Panc1 (cell line): ENCODE results near the gene HLA-DOA. TPM values are rescaled to one million over a fixed set of nuclear protein-coding genes. Genes with fewer than 3 reads are reported as not detected.

ENCODE experiments used
- ATAC-seq: fragments of 200-7000 bp; cut with Tn5 transposase; 2 replicates; pipeline ENCODE4 v1.9.1; 2020; ENCODE audit warnings: mild to moderate bottlenecking, moderate library complexity
- BruUV-seq: library from RNA; stranded (reverse); fragments of 400-500 nt; replicated peaks from 2 replicates; lab custom pipeline; 2021; lab: Mats Ljungman, UMichigan
- CTCF ChIA-PET: fragments of 300-600 bp; sonication (Branson Sonifier 250); formaldehyde crosslinking; loops from one replicate; lab custom pipeline; 2022; ENCODE audit warnings: antibody characterized with exemption; lab: Charles Lee
- POLR2A ChIA-PET: fragments of 300-600 bp; sonication (Branson Sonifier 250); formaldehyde crosslinking; loops from one replicate; lab custom pipeline; 2022; ENCODE audit warnings: antibody characterized with exemption; lab: Charles Lee
- DNase-seq: peaks from one replicate; pipeline ENCODE4 v3.0.0-alpha.2; 2010; ENCODE audit warnings: low read depth, low spot score
- H3K27ac ChIP-seq: 2 replicates; pipeline ENCODE4 v1.5.1; 2011; ENCODE audit warnings: mild to moderate bottlenecking, low read length, inconsistent platforms
- H3K27me3 ChIP-seq: fragments of 200-500 bp; sonication (Bioruptor generic); 2 replicates; pipeline ENCODE4 v1.6.0; 2014; ENCODE audit warnings: low read length, inconsistent platforms; ENCODE audit not compliant: control insufficient read depth, insufficient read depth
- H3K36me3 ChIP-seq: fragments of 200-500 bp; sonication (Bioruptor generic); 2 replicates; pipeline ENCODE4 v1.5.1; 2014; ENCODE audit warnings: inconsistent platforms, mild to moderate bottlenecking, low read length, moderate library complexity; ENCODE audit not compliant: control insufficient read depth, insufficient read depth
- H3K4me1 ChIP-seq: 2 replicates; pipeline ENCODE4 v1.5.1; 2011; ENCODE audit warnings: inconsistent platforms, mild to moderate bottlenecking, low read length, moderate library complexity; ENCODE audit not compliant: control insufficient read depth, insufficient read depth
- H3K4me3 ChIP-seq, 2 experiments: 2 replicates each; pipeline ENCODE4 v1.5.1; 2011 to 2012; ENCODE audit warnings: low read depth in 2 of 2, low read length in 2 of 2, mild to moderate bottlenecking in 2 of 2, inconsistent platforms in 1 of 2, moderate library complexity in 1 of 2
- H3K9me3 ChIP-seq: fragments of 200-500 bp; sonication (Bioruptor generic); 2 replicates; pipeline ENCODE4 v1.5.1; 2014; ENCODE audit warnings: low read depth, mild to moderate bottlenecking, inconsistent platforms, low read length, moderate library complexity; ENCODE audit not compliant: control insufficient read depth, insufficient read depth
- CTCF ChIP-seq: fragments of 450-650 bp; IDR thresholded peaks from 2 replicates; pipeline ENCODE4 v1.5.1; 2017; ENCODE audit warnings: mild to moderate bottlenecking
- POLR2AphosphoS5 ChIP-seq: IDR thresholded peaks from 2 replicates; pipeline ENCODE4 v1.6.1; 2012; ENCODE audit warnings: mild to moderate bottlenecking, low read depth, low read length, moderate library complexity
- REST ChIP-seq, 2 experiments: IDR thresholded peaks; 2 replicates each; pipeline ENCODE4 v1.6.1; 2011 to 2012; ENCODE audit warnings: low read depth in 2 of 2, control low read depth in 1 of 2, low read length in 1 of 2, mild to moderate bottlenecking in 1 of 2, moderate library complexity in 1 of 2; ENCODE audit not compliant: insufficient read depth in 1 of 2
- SIN3A ChIP-seq: IDR thresholded peaks from 2 replicates; pipeline ENCODE4 v1.6.1; 2012; ENCODE audit warnings: low read depth, mild to moderate bottlenecking, low read length, moderate library complexity, borderline replicate concordance; ENCODE audit not compliant: insufficient read depth
- TCF7L2 ChIP-seq: IDR thresholded peaks from 2 replicates; pipeline ENCODE4 v1.6.1; 2011; ENCODE audit warnings: mild to moderate bottlenecking, low read depth, low read length, inconsistent platforms
- in situ Hi-C: cut with HindIII; loops from 2 replicates; pipeline ENCODE4 v1.10.0; 2016; ENCODE audit warnings: low sequenced_read_pairs, low pct_unique_long_range_greater_than_20kb
- intact Hi-C: fragments of 100-400 bp; cut with micrococcal nuclease; formaldehyde crosslinking; loops from one replicate; pipeline ENCODE4 v1.10.0; 2022; ENCODE audit not compliant: unreplicated experiment
- total RNA-seq: library from RNA; stranded (reverse); gene quantifications from one replicate; pipeline ENCODE4 v1.2.1, GENCODE V29; 2021; ENCODE audit not compliant: unreplicated experiment

Gene HLA-DOA
- total RNA-seq, 1 experiment from 2014 or later, result 0.08 TPM

GRCh38 chr6:33013608-33014007 is 4.2 kb upstream of the HLA-DOA start:
- no peak for DNase-seq
- intact Hi-C loops (loop anchor here (10.0 kb wide), 2 partner anchors 161 to 231 kb away; no protein-coding TSS in a partner anchor), in situ Hi-C loops (no loop called here)
- BruUV-seq, result no TSS peak
- ATAC-seq, result no peak
- ChIA-PET POLR2A (no interaction called here), CTCF (no interaction called here)
- Histone ChIP-seq H3K4me3 (no peak overlapping the region), H3K4me1 (no peaks in the 10 kb centered on the region), H3K27ac (no peak overlapping the region), H3K9me3 (no peaks in the 10 kb centered on the region), H3K36me3 (no peaks in the 10 kb centered on the region), H3K27me3 (peaks cover 19% of the 10 kb centered on the region)
- TF ChIP-seq REST (IDR thresholded peaks at IDR 0.05; ENCODE audit: insufficient read depth in 1 of 2, low read depth in 2 of 2, low read length in 1 of 2) (no peak), TCF7L2 (no peak), POLR2AphosphoS5 (no peak), SIN3A (no peak), CTCF (no peak)

- no peak overlapping the region for H3K27ac ChIP-seq
- no peak for TF ChIP-seq SIN3A
- TF ChIP-seq CTCF, result no peak
- TF ChIP-seq POLR2AphosphoS5, result no peak
- no peak for TF ChIP-seq TCF7L2
- no peak for TF ChIP-seq REST (IDR thresholded peaks at IDR 0.05; ENCODE audit: insufficient read depth in 1 of 2, low read depth in 2 of 2, low read length in 1 of 2)
- no peaks in the 10 kb centered on the region for H3K9me3 ChIP-seq
- H3K27me3 ChIP-seq, result peaks cover 6% of the 10 kb centered on the region; the same call in 1 of the 2 replicates
- BruUV-seq, result no TSS peak
- in situ Hi-C loops, result no loop called here
- DNase-seq (no peak), ATAC-seq (no peak)
- H3K36me3 ChIP-seq, result no peaks in the 10 kb centered on the region
- intact Hi-C loops, result loop anchor here (10.0 kb wide), 2 partner anchors 164 to 234 kb away; no protein-coding TSS in a partner anchor
- CTCF ChIA-PET, result interaction anchor here (0.6 kb wide), 1 partner anchor 171 kb away, joined by 7 read pairs; no protein-coding TSS in a partner anchor
- no peak overlapping the region for H3K4me3 ChIP-seq
- POLR2A ChIA-PET, result no interaction called here
- H3K4me1 ChIP-seq, result no peaks in the 10 kb centered on the region
These were observed 965 bp upstream of the HLA-DOA start for GRCh38 chr6:33010356-33010755.
